Measurements from ENCODE around the gene ASH1L. TPM values are rescaled to one million over a fixed set of nuclear protein-coding genes. Genes with fewer than 3 reads are reported as not detected.
A peak's percentile ranks its signal among the peaks of the same experiment; 100 is the strongest.

ASH1L gene
- total RNA-seq, 6 experiments from 2014 or later: 25.7 to 32.5 (median 26.7) TPM

- peaks cover 38% of the 10 kb centered on the region for H3K4me1 Mint-ChIP-seq (ENCODE audit: low read depth)
- no peak overlapping the region for H3K4me3 Mint-ChIP-seq
- no peak for TF ChIP-seq CTCF (IDR thresholded peaks at IDR 0.05)
- H3K27me3 Mint-ChIP-seq (ENCODE audit: insufficient read depth): no peaks in the 10 kb centered on the region
- peaks cover 4% of the 10 kb centered on the region for H3K36me3 Mint-ChIP-seq (ENCODE audit: low read depth)
- no peaks in the 10 kb centered on the region for H3K9me3 Mint-ChIP-seq
- no peak for DNase-seq
- no peak overlapping the region for H3K27ac Mint-ChIP-seq
These were observed 32.7 kb downstream of the ASH1L start for GRCh38 chr1:155529929-155530328.

GRCh38 chr1:155529109-155529508 is 33.5 kb downstream of the ASH1L start:
- Mint-ChIP-seq H3K27ac (no peak overlapping the region), H3K4me1 (ENCODE audit: low read depth) (peaks cover 32% of the 10 kb centered on the region), H3K36me3 (ENCODE audit: low read depth) (peaks cover 4% of the 10 kb centered on the region), H3K4me3 (no peak overlapping the region), H3K27me3 (ENCODE audit: insufficient read depth) (no peaks in the 10 kb centered on the region), H3K9me3 (no peaks in the 10 kb centered on the region)
- DNase-seq: no peak
- no peak for TF ChIP-seq CTCF (IDR thresholded peaks at IDR 0.05)

GRCh38 chr1:155527677-155528076 is 34.9 kb downstream of the ASH1L start:
- TF ChIP-seq CTCF (IDR thresholded peaks at IDR 0.05): no peak
- H3K4me3 Mint-ChIP-seq: no peak overlapping the region
- H3K9me3 Mint-ChIP-seq: no peaks in the 10 kb centered on the region
- H3K4me1 Mint-ChIP-seq (ENCODE audit: low read depth): peaks cover 39% of the 10 kb centered on the region
- H3K27ac Mint-ChIP-seq: no peak overlapping the region
- no peak for DNase-seq
- no peaks in the 10 kb centered on the region; the same call in 1 of the 2 replicates for H3K36me3 Mint-ChIP-seq (ENCODE audit: low read depth)
- no peaks in the 10 kb centered on the region for H3K27me3 Mint-ChIP-seq (ENCODE audit: insufficient read depth)

GRCh38 chr1:155526356-155526755 is 36.2 kb downstream of the ASH1L start:
- Mint-ChIP-seq H3K27ac (no peak overlapping the region), H3K4me1 (ENCODE audit: low read depth) (peaks cover 46% of the 10 kb centered on the region), H3K4me3 (no peak overlapping the region), H3K36me3 (ENCODE audit: low read depth) (peaks cover under 1% of the 10 kb centered on the region; the same call in 1 of the 2 replicates), H3K9me3 (no peaks in the 10 kb centered on the region), H3K27me3 (ENCODE audit: insufficient read depth) (no peaks in the 10 kb centered on the region)
- no peak for TF ChIP-seq CTCF (IDR thresholded peaks at IDR 0.05)
- no peak for DNase-seq

GRCh38 chr1:155522069-155522468 is 40.5 kb downstream of the ASH1L start:
- Mint-ChIP-seq H3K27ac (peak overlapping the region; percentile 72), H3K36me3 (ENCODE audit: low read depth) (peaks cover 13% of the 10 kb centered on the region; the same call in 1 of the 2 replicates), H3K4me3 (peak overlapping the region; percentile 38), H3K27me3 (ENCODE audit: insufficient read depth) (no peaks in the 10 kb centered on the region), H3K4me1 (ENCODE audit: low read depth) (peaks cover 35% of the 10 kb centered on the region), H3K9me3 (no peaks in the 10 kb centered on the region)
- no peak for TF ChIP-seq CTCF (IDR thresholded peaks at IDR 0.05)
- peak; percentile 54 for DNase-seq

- Mint-ChIP-seq H3K27ac (no peak overlapping the region), H3K4me1 (ENCODE audit: low read depth) (peaks cover 45% of the 10 kb centered on the region)
These were observed 44.1 kb downstream of the ASH1L start for GRCh38 chr1:155518484-155518883.

More at GRCh38 chr1:155518484-155518883, 44.1 kb downstream of the ASH1L start:
- no peak for TF ChIP-seq CTCF (IDR thresholded peaks at IDR 0.05)
- Mint-ChIP-seq H3K9me3 (no peaks in the 10 kb centered on the region), H3K36me3 (ENCODE audit: low read depth) (peaks cover 13% of the 10 kb centered on the region; the same call in 1 of the 2 replicates), H3K27me3 (ENCODE audit: insufficient read depth) (no peaks in the 10 kb centered on the region), H3K4me3 (no peak overlapping the region)
- DNase-seq: no peak

All from HFFc6 (cell line).